HG02798 (cell line): Measurements from ENCODE around the gene ACSS1.

ENCODE experiments used
- ATAC-seq: cut with Tn5 transposase; IDR thresholded peaks from one replicate; pipeline ENCODE4 v1.9.1; 2021; ENCODE audit warnings: mild to moderate bottlenecking; ENCODE audit not compliant: unreplicated experiment, poor library complexity

The ACSS1 gene

GRCh38 chr20:25033924-25034300 lies 24.0 kb downstream of the ACSS1 start:
- ATAC-seq = no peak

- no peak for ATAC-seq
Measured at GRCh38 chr20:25033265-25033923, 24.5 kb downstream of the ACSS1 start.

- ATAC-seq = no peak
Measured at GRCh38 chr20:25032478-25033264, 25.3 kb downstream of the ACSS1 start.

- ATAC-seq = no peak
Measured at GRCh38 chr20:25032065-25032477, 25.9 kb downstream of the ACSS1 start.

GRCh38 chr20:25031241-25031640 lies 26.7 kb downstream of the ACSS1 start:
- no peak for ATAC-seq

GRCh38 chr20:25030649-25031207 lies 27.2 kb downstream of the ACSS1 start:
- no peak for ATAC-seq

- no peak for ATAC-seq
Measured at GRCh38 chr20:25030007-25030648, 27.8 kb downstream of the ACSS1 start.

GRCh38 chr20:25025986-25026605 lies 31.8 kb downstream of the ACSS1 start:
- no peak for ATAC-seq

- ATAC-seq = no peak
Measured at GRCh38 chr20:25025091-25025861, 32.7 kb downstream of the ACSS1 start.

- ATAC-seq = no peak
Measured at GRCh38 chr20:25024171-25024570, 33.8 kb downstream of the ACSS1 start.

- no peak for ATAC-seq
Measured at GRCh38 chr20:25023356-25023755, 34.6 kb downstream of the ACSS1 start.

GRCh38 chr20:25022680-25023079 lies 35.3 kb downstream of the ACSS1 start:
- ATAC-seq = no peak

- no peak for ATAC-seq
Measured at GRCh38 chr20:25021336-25021735, 36.6 kb downstream of the ACSS1 start.

GRCh38 chr20:25020901-25021301 lies 37.0 kb downstream of the ACSS1 start:
- no peak for ATAC-seq

GRCh38 chr20:25020345-25020744 lies 37.6 kb downstream of the ACSS1 start:
- no peak for ATAC-seq

GRCh38 chr20:25019381-25020155 lies 38.4 kb downstream of the ACSS1 start:
- no peak for ATAC-seq

- ATAC-seq = no peak
Measured at GRCh38 chr20:25018841-25019240, 39.1 kb downstream of the ACSS1 start.

GRCh38 chr20:25018425-25018824 lies 39.5 kb downstream of the ACSS1 start:
- ATAC-seq = no peak

- ATAC-seq = no peak
Measured at GRCh38 chr20:25017257-25017803, 40.6 kb downstream of the ACSS1 start.
